ENCODE data around the gene ILDR2.

DNA sequence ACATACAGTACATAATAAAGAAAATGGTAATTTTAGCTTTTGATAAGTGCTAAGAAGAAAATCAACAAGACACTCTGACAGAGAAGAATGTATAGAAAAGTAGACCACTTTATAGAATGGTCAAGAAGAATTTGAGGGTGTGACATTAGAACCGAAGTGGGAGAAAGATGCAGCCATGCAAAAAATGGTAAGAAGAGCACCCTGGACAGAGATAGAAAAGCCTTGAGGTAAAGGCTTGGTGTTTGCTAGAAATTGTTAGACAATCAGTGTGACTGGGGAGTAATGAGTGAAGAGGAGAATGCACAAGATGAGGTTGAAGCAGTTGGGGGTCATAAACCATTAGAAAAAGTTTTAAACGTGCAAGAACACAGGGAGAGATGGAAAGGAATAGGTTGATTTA is 37.2 kb upstream of the ILDR2 start:
- TF ChIP-seq POLR2A (IDR thresholded peaks at IDR 0.05; ENCODE audit: low read depth, low read length), result no peak
- no peak for TF ChIP-seq TAF1 (IDR thresholded peaks at IDR 0.05; ENCODE audit: borderline replicate concordance, low read depth, low read length)
